NT2/D1 (cell line): ENCODE results near the gene PNRC2.

ENCODE experiments used
- SUZ12 ChIP-seq: IDR thresholded peaks from 2 replicates; pipeline ENCODE4 v1.6.1; 2011; ENCODE audit not compliant: insufficient read length, insufficient read depth; ENCODE audit errors: extremely low read depth
- YY1 ChIP-seq: IDR thresholded peaks from 2 replicates; pipeline ENCODE4 v1.6.1; 2011; ENCODE audit not compliant: insufficient read length, insufficient read depth
- ZNF274 ChIP-seq: IDR thresholded peaks from 2 replicates; pipeline ENCODE4 v1.6.1; 2011; ENCODE audit warnings: mild to moderate bottlenecking, low read depth, low read length

DNA sequence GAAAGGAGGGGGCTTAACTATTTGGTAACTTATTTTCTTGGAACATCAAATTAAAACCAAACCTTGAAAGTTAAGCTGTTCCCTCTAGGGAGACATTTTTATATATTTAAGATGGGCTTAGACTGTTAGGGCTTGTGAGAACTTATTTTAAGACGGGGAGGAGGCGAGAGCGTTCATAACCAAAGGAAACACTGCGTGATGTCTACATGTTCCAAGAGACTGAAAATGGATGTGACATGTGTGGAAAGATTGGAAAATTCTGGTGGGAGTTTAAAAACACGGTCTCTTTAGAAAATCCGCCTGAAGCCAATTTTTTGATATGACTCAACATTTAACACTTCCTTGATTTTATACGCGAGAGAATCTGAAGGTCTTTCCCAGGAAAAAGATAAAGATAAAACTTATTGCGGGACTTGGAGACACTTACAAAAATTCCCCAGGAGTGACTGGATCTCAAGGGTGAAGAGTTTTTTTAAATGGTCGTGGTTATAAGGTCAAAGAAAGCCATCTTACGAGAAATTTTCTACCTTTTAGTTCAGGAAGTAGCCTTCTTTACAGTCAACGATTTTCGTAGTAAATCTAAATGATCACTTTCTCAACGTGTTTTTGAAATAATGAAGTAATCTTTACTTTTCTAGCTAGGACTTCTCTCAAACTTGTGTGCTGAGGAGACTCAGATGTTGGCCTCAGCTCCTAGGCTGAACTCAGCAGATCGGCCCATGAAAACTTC, 828 bp downstream of the PNRC2 start:
- TF ChIP-seq ZNF274 (no peak), SUZ12 (no peak), YY1 (no peak)
